H9 (cell line): ENCODE data around the gene DGKB. TPM values are rescaled to one million over a fixed set of nuclear protein-coding genes. Genes with fewer than 3 reads are reported as not detected.

Experiments used
- DNase-seq: peaks from one replicate; pipeline ENCODE4 v3.0.0-alpha.2; 2017
- H2AFZ ChIP-seq: one replicate; pipeline ENCODE4 v1.6.1; 2013; ENCODE audit warnings: mild to moderate bottlenecking, low read length, control low read depth, moderate library complexity
- H2AK5ac ChIP-seq: 2 replicates; pipeline ENCODE4 v1.6.1; 2013; ENCODE audit warnings: low read length, control low read depth, mixed read lengths; ENCODE audit not compliant: insufficient read length
- H2BK120ac ChIP-seq: one replicate; pipeline ENCODE4 v1.6.1; 2013; ENCODE audit warnings: low read depth, mild to moderate bottlenecking, low read length, control low read depth, inconsistent platforms; ENCODE audit not compliant: poor library complexity, severe bottlenecking
- H2BK12ac ChIP-seq: 2 replicates; pipeline ENCODE4 v1.6.1; 2013; ENCODE audit warnings: low read length, control low read depth, mixed read lengths, low read depth; ENCODE audit not compliant: insufficient read length
- H2BK15ac ChIP-seq: 2 replicates; pipeline ENCODE4 v1.6.1; 2013; ENCODE audit warnings: low read depth, low read length, control low read depth
- H2BK20ac ChIP-seq: one replicate; pipeline ENCODE4 v1.6.1; 2013; ENCODE audit warnings: low read depth, mild to moderate bottlenecking, low read length, control low read depth, inconsistent platforms; ENCODE audit not compliant: poor library complexity, severe bottlenecking
- H2BK5ac ChIP-seq: 2 replicates; pipeline ENCODE4 v1.6.1; 2013; ENCODE audit warnings: low read length, control low read depth, mixed read lengths; ENCODE audit not compliant: insufficient read length
- H3K14ac ChIP-seq: 2 replicates; pipeline ENCODE4 v1.6.1; 2013; ENCODE audit warnings: low read length, control low read depth; ENCODE audit not compliant: insufficient read depth
- H3K18ac ChIP-seq: 2 replicates; pipeline ENCODE4 v1.6.1; 2013; ENCODE audit warnings: low read depth, mild to moderate bottlenecking, mixed read lengths, low read length, control low read depth; ENCODE audit not compliant: insufficient read length
- H3K23ac ChIP-seq: 2 replicates; pipeline ENCODE4 v1.6.1; 2013; ENCODE audit warnings: low read length, control low read depth, mixed read lengths, low read depth; ENCODE audit not compliant: insufficient read length
- H3K23me2 ChIP-seq: 2 replicates; pipeline ENCODE4 v1.6.1; 2013; ENCODE audit warnings: low read depth, mild to moderate bottlenecking, mixed read lengths, low read length, control low read depth; ENCODE audit not compliant: insufficient read length, poor library complexity, severe bottlenecking
- H3K27ac ChIP-seq: 2 replicates; pipeline ENCODE4 v1.5.1; 2013; ENCODE audit warnings: low read length, control low read depth, mixed read lengths, low read depth; ENCODE audit not compliant: insufficient read length
- H3K27me3 ChIP-seq: 2 replicates; pipeline ENCODE4 v1.6.1; 2013; ENCODE audit warnings: low read length, control low read depth, inconsistent platforms; ENCODE audit not compliant: insufficient read depth
- H3K4ac ChIP-seq: 2 replicates; pipeline ENCODE4 v1.6.1; 2013; ENCODE audit warnings: low read depth, mild to moderate bottlenecking, control low read depth, inconsistent platforms, low read length, moderate library complexity
- H3K4me1 ChIP-seq: 2 replicates; pipeline ENCODE4 v1.6.1; 2013; ENCODE audit warnings: low read length, control low read depth, inconsistent platforms; ENCODE audit not compliant: insufficient read depth
- H3K4me2 ChIP-seq: 2 replicates; pipeline ENCODE4 v1.6.1; 2013; ENCODE audit warnings: low read length, control low read depth, mixed read lengths; ENCODE audit not compliant: insufficient read length, insufficient read depth
- H3K56ac ChIP-seq: 2 replicates; pipeline ENCODE4 v1.6.1; 2013; ENCODE audit warnings: low read depth, mild to moderate bottlenecking, mixed read lengths, low read length, control low read depth; ENCODE audit not compliant: insufficient read length
- H3K79me1 ChIP-seq: 2 replicates; pipeline ENCODE4 v1.6.1; 2013; ENCODE audit warnings: low read depth, mild to moderate bottlenecking, moderate library complexity, low read length, control low read depth, inconsistent platforms; ENCODE audit not compliant: insufficient read depth, poor library complexity, severe bottlenecking
- H3K79me2 ChIP-seq: 2 replicates; pipeline ENCODE4 v1.6.1; 2013; ENCODE audit warnings: low read length, control low read depth, inconsistent platforms; ENCODE audit not compliant: insufficient read depth
- H3K9ac ChIP-seq: 2 replicates; pipeline ENCODE4 v1.6.1; 2013; ENCODE audit warnings: low read length, control low read depth, mixed read lengths; ENCODE audit not compliant: insufficient read length; ENCODE audit errors: extremely low read depth
- H3K9me3 ChIP-seq: one replicate; pipeline ENCODE4 v1.6.1; 2013; ENCODE audit warnings: low read depth, low read length, inconsistent platforms; ENCODE audit not compliant: control insufficient read depth
- H3T11ph ChIP-seq: one replicate; pipeline ENCODE4 v1.6.1; 2013; ENCODE audit warnings: mild to moderate bottlenecking, low read length, control low read depth, inconsistent platforms
- H4K20me1 ChIP-seq: one replicate; pipeline ENCODE4 v1.6.1; 2013; ENCODE audit not compliant: control insufficient read depth, insufficient read length, insufficient read depth
- H4K5ac ChIP-seq: 2 replicates; pipeline ENCODE4 v1.6.1; 2013; ENCODE audit warnings: low read depth, mild to moderate bottlenecking, mixed read lengths, low read length, control low read depth; ENCODE audit not compliant: insufficient read length
- H4K8ac ChIP-seq: replicated peaks from 2 replicates; pipeline ENCODE4 v1.6.1; 2013; ENCODE audit warnings: low read length, control low read depth, mixed read lengths, low read depth; ENCODE audit not compliant: insufficient read length
- H4K91ac ChIP-seq: 2 replicates; pipeline ENCODE4 v1.6.1; 2013; ENCODE audit warnings: low read depth, mild to moderate bottlenecking, moderate library complexity, mixed read lengths, low read length, control low read depth; ENCODE audit not compliant: insufficient read length
- H3K27ac Mint-ChIP-seq, 3 experiments: 2 replicates in 2 of 3; 3 replicates in 1 of 3; pipeline ENCODE4 v1.8.0; 2020 to 2021; ENCODE audit warnings: mixed read lengths in 3 of 3, mild to moderate bottlenecking in 1 of 3, moderate library complexity in 1 of 3
- H3K27me3 Mint-ChIP-seq: 2 replicates; pipeline ENCODE4 v1.8.0; 2021; ENCODE audit warnings: low read depth, mild to moderate bottlenecking, moderate library complexity, mixed read lengths
- H3K36me3 Mint-ChIP-seq, 3 experiments: 2 replicates in 2 of 3; 3 replicates in 1 of 3; pipeline ENCODE4 v1.8.0; 2020 to 2021; ENCODE audit warnings: low read depth in 3 of 3, mixed read lengths in 3 of 3; ENCODE audit not compliant: insufficient read depth in 1 of 3
- H3K4me1 Mint-ChIP-seq, 2 experiments: 2 replicates each; pipeline ENCODE4 v1.8.0; 2020; ENCODE audit warnings: mixed read lengths in 2 of 2
- H3K4me3 Mint-ChIP-seq, 2 experiments: 2 replicates in 1 of 2; 3 replicates in 1 of 2; pipeline ENCODE4 v1.8.0; 2020 to 2021; ENCODE audit warnings: mild to moderate bottlenecking in 2 of 2, mixed read lengths in 2 of 2, moderate library complexity in 1 of 2
- H3K9me3 Mint-ChIP-seq, 2 experiments: 2 replicates in 1 of 2; 3 replicates in 1 of 2; pipeline ENCODE4 v1.8.0; 2020; ENCODE audit warnings: mild to moderate bottlenecking in 2 of 2, mixed read lengths in 2 of 2, moderate library complexity in 1 of 2
- CTCF ChIP-seq: fragments of 200-600 bp; sonication (generic); conservative IDR thresholded peaks from 3 replicates; pipeline ENCODE4 v1.8.0; 2021; ENCODE audit warnings: antibody characterized with exemption, mild to moderate bottlenecking
- WGBS: extraction: QIAGEN DNeasy Blood & Tissue Kit; methylation state at CpG from one replicate; pipeline ENCODE4 v1.1.7; 2013; ENCODE audit warnings: missing lambda C conversion rate, low lambda C conversion rate, mixed read lengths; ENCODE audit not compliant: insufficient read length; ENCODE audit errors: extremely low coverage; 5-methylcytosine and 5-hydroxymethylcytosine counted together
- total RNA-seq: library from RNA; stranded (reverse); gene quantifications from 2 replicates; pipeline ENCODE4 v1.2.1, GENCODE V29; 2021

DGKB gene
- total RNA-seq, 1 experiment from 2014 or later, result 0.26 TPM

- Mint-ChIP-seq H3K36me3 (peaks cover 0 to 5% (median 3%) of the 10 kb centered on the region in 3 experiments; a peak in 5 of 7 replicates), H3K4me3 (no peak overlapping the region), H3K27me3 (no peaks in the 10 kb centered on the region), H3K4me1 (no peaks in the 10 kb centered on the region), H3K27ac (no peak overlapping the region), H3K9me3 (peaks cover 2 to 8% of the 10 kb centered on the region in 2 experiments; a peak in 2 of 5 replicates)
- Histone ChIP-seq H3K4me2 (no peak overlapping the region), H4K8ac (no peak overlapping the region), H2BK5ac (no peak overlapping the region), H3K9ac (no peak overlapping the region), H2BK12ac (no peak overlapping the region), H3K4ac (no peak overlapping the region), H3K18ac (no peak overlapping the region), H2BK120ac (no peak overlapping the region), H3K79me2 (no peaks in the 10 kb centered on the region), H3K56ac (no peak overlapping the region), H3K23ac (no peak overlapping the region), H4K91ac (no peak overlapping the region), H3T11ph (no peak overlapping the region), H3K14ac (no peak overlapping the region), H2AK5ac (no peak overlapping the region), H2AFZ (no peak overlapping the region), H4K5ac (no peak overlapping the region), H3K27ac (no peak overlapping the region), H4K20me1 (no peaks in the 10 kb centered on the region), H2BK20ac (no peak overlapping the region), H3K4me1 (no peaks in the 10 kb centered on the region), H3K9me3 (no peaks in the 10 kb centered on the region), H3K23me2 (no peaks in the 10 kb centered on the region), H2BK15ac (no peak overlapping the region), H3K79me1 (no peaks in the 10 kb centered on the region), H3K27me3 (no peaks in the 10 kb centered on the region)
- no peak for TF ChIP-seq CTCF
- no peak for DNase-seq
- WGBS, result no CpG with 5 or more reads among the region's 4 CpGs
These were observed 710.9 kb downstream of the DGKB start for GRCh38 chr7:14191686-14192098.
